HEK293 (cell line): Measurements from ENCODE around the gene IDE.

ENCODE experiments used
- BCL11A ChIP-seq: fragments of 450-650 bp; formaldehyde crosslinking; IDR thresholded peaks from 2 replicates; pipeline ENCODE4 v1.5.1; 2016; ENCODE audit warnings: low read depth, missing biosample characterization, missing genetic modification characterization
- BCL6B ChIP-seq: fragments of 450-650 bp; formaldehyde crosslinking; IDR thresholded peaks from 2 replicates; pipeline ENCODE4 v1.5.1; 2017; ENCODE audit warnings: missing biosample characterization, missing genetic modification characterization
- CTCF ChIP-seq: fragments of 450-650 bp; formaldehyde crosslinking; IDR thresholded peaks from 2 replicates; pipeline ENCODE4 v1.5.1; 2016; ENCODE audit warnings: missing biosample characterization, missing genetic modification characterization
- ELK4 ChIP-seq: IDR thresholded peaks from 2 replicates; pipeline ENCODE4 v1.6.1; 2011; ENCODE audit warnings: mild to moderate bottlenecking, low read depth, low read length, borderline replicate concordance
- RBAK ChIP-seq: fragments of 450-650 bp; formaldehyde crosslinking; IDR thresholded peaks from 2 replicates; pipeline ENCODE4 v1.5.1; 2016; ENCODE audit warnings: missing biosample characterization, missing genetic modification characterization
- SP2 ChIP-seq: fragments of 450-650 bp; formaldehyde crosslinking; IDR thresholded peaks from 2 replicates; pipeline ENCODE4 v1.5.1; 2016; ENCODE audit warnings: missing biosample characterization, missing genetic modification characterization
- YY1 ChIP-seq: fragments of 450-650 bp; formaldehyde crosslinking; IDR thresholded peaks from 2 replicates; pipeline ENCODE4 v1.5.1; 2018; ENCODE audit warnings: missing biosample characterization, missing genetic modification characterization
- ZNF175 ChIP-seq: fragments of 450-650 bp; formaldehyde crosslinking; IDR thresholded peaks from 2 replicates; pipeline ENCODE4 v1.5.1; 2016; ENCODE audit warnings: missing biosample characterization, missing genetic modification characterization
- ZNF449 ChIP-seq: fragments of 450-650 bp; formaldehyde crosslinking; IDR thresholded peaks from 2 replicates; pipeline ENCODE4 v1.5.1; 2017; ENCODE audit warnings: missing biosample characterization, mild to moderate bottlenecking, missing genetic modification characterization, moderate library complexity
- ZNF530 ChIP-seq: fragments of 450-650 bp; formaldehyde crosslinking; IDR thresholded peaks from 2 replicates; pipeline ENCODE4 v1.5.1; 2016; ENCODE audit warnings: low read depth, missing biosample characterization, missing genetic modification characterization
- ZNF747 ChIP-seq: fragments of 450-650 bp; formaldehyde crosslinking; IDR thresholded peaks from 2 replicates; pipeline ENCODE4 v1.5.1; 2016; ENCODE audit warnings: missing biosample characterization, missing genetic modification characterization

- TF ChIP-seq ELK4 (no peak), CTCF (tag by site-specific recombination) (no peak), BCL6B (tag by site-specific recombination) (no peak), BCL11A (tag by site-specific recombination) (no peak), ZNF530 (no peak), ZNF747 (no peak), YY1 (no peak), ZNF449 (tag by site-specific recombination) (no peak), SP2 (no peak), ZNF175 (tag by site-specific recombination) (no peak), RBAK (tag by site-specific recombination) (no peak)
Observed at GRCh38 chr10:92413011-92413410, 160.9 kb downstream of the IDE start.
